Liver (tissue), 9 donors: ENCODE data around the gene RERE. TPM values are rescaled to one million over a fixed set of nuclear protein-coding genes. Genes with fewer than 3 reads are reported as not detected.

Source experiments
- DNase-seq: peaks from one replicate; pipeline ENCODE4 v3.0.0-alpha.2; 2017; ENCODE audit warnings: low spot score
- H3K27ac ChIP-seq, 2 donors: one replicate each; pipeline ENCODE4 v1.7.0; 2013; ENCODE audit warnings: inconsistent platforms in 2 of 2, low read length in 2 of 2, control low read depth in 1 of 2, low read depth in 1 of 2, mild to moderate bottlenecking in 1 of 2
- H3K27me3 ChIP-seq, 4 donors: one replicate each; pipeline versions ENCODE4 v1.6.1 to v1.7.0; 2013; ENCODE audit warnings: low read length in 3 of 4, inconsistent platforms in 1 of 4, mild to moderate bottlenecking in 1 of 4, moderate library complexity in 1 of 4; ENCODE audit not compliant: control insufficient read depth in 4 of 4, insufficient read depth in 4 of 4
- H3K36me3 ChIP-seq, 4 donors: one replicate each; pipeline versions ENCODE4 v1.6.1 to v1.7.0; 2013; ENCODE audit warnings: low read length in 3 of 4, mild to moderate bottlenecking in 3 of 4, low read depth in 1 of 4, moderate library complexity in 1 of 4; ENCODE audit not compliant: control insufficient read depth in 4 of 4, insufficient read depth in 3 of 4
- H3K4me1 ChIP-seq, 4 donors: one replicate each; pipeline versions ENCODE4 v1.6.1 to v1.7.0; 2013; ENCODE audit warnings: low read length in 3 of 4, mild to moderate bottlenecking in 3 of 4, moderate library complexity in 1 of 4; ENCODE audit not compliant: control insufficient read depth in 4 of 4, insufficient read depth in 4 of 4
- H3K4me3 ChIP-seq, 3 donors: one replicate each; pipeline versions ENCODE4 v1.6.1 to v1.7.0; 2013; ENCODE audit warnings: low read length in 3 of 3, control low read depth in 1 of 3, low read depth in 1 of 3, mild to moderate bottlenecking in 1 of 3
- H3K9ac ChIP-seq, 2 donors: one replicate each; pipeline ENCODE4 v1.7.0; 2013; ENCODE audit warnings: low read length in 2 of 2, mild to moderate bottlenecking in 2 of 2, moderate library complexity in 2 of 2, control low read depth in 1 of 2, low read depth in 1 of 2
- H3K9me3 ChIP-seq, 4 donors: one replicate each; pipeline versions ENCODE4 v1.6.1 to v1.7.0; 2013; ENCODE audit warnings: low read length in 3 of 4; ENCODE audit not compliant: control insufficient read depth in 4 of 4
- EGR1 ChIP-seq, 2 donors: IDR thresholded peaks; 2 replicates each; pipeline ENCODE4 v1.6.1; 2016 to 2018; ENCODE audit warnings: antibody characterized with exemption in 2 of 2, low read depth in 2 of 2
- FOXA1 ChIP-seq: IDR thresholded peaks from 2 replicates; pipeline ENCODE4 v1.6.1; 2016; ENCODE audit warnings: antibody characterized with exemption
- FOXA2 ChIP-seq: IDR thresholded peaks from 2 replicates; pipeline ENCODE4 v1.6.1; 2016; ENCODE audit warnings: antibody characterized with exemption
- GABPA ChIP-seq, 2 donors: IDR thresholded peaks in 1 of 2; conservative IDR thresholded peaks in 1 of 2; 2 replicates each; pipeline ENCODE4 v1.6.1; 2016; ENCODE audit warnings: antibody characterized with exemption in 2 of 2, mild to moderate bottlenecking in 1 of 2, moderate library complexity in 1 of 2
- HNF4A ChIP-seq, 2 donors: conservative IDR thresholded peaks; 2 replicates each; pipeline ENCODE4 v1.6.1; 2016; ENCODE audit warnings: antibody characterized with exemption in 2 of 2, mild to moderate bottlenecking in 2 of 2
- HNF4G ChIP-seq: IDR thresholded peaks from 2 replicates; pipeline ENCODE4 v1.6.1; 2016; ENCODE audit warnings: antibody characterized with exemption
- JUND ChIP-seq, 2 donors: IDR thresholded peaks; 2 replicates each; pipeline ENCODE4 v1.6.1; 2016; ENCODE audit warnings: antibody characterized with exemption in 2 of 2
- NR2F2 ChIP-seq: IDR thresholded peaks from 2 replicates; pipeline ENCODE4 v1.6.1; 2016; ENCODE audit warnings: antibody characterized with exemption
- RAD21 ChIP-seq, 2 donors: IDR thresholded peaks; 2 replicates each; pipeline ENCODE4 v1.6.1; 2016; ENCODE audit warnings: antibody characterized with exemption in 2 of 2, mild to moderate bottlenecking in 2 of 2
- SP1 ChIP-seq: IDR thresholded peaks from 2 replicates; pipeline ENCODE4 v1.6.1; 2018; ENCODE audit warnings: antibody characterized with exemption, mild to moderate bottlenecking
- YY1 ChIP-seq: IDR thresholded peaks from 2 replicates; pipeline ENCODE4 v1.6.1; 2016; ENCODE audit warnings: antibody characterized with exemption, mild to moderate bottlenecking
- WGBS: extraction: QIAGEN DNeasy Blood & Tissue Kit; methylation state at CpG from one replicate; pipeline ENCODE4 v1.1.7; 2013; 5-methylcytosine and 5-hydroxymethylcytosine counted together
- polyA plus RNA-seq, 2 donors: library from polyadenylated mRNA; stranded (reverse) in 1 of 2; unstranded in 1 of 2; fragments of 200-250 nt in 1 of 2; fragments of >200 nt in 1 of 2; fragmentation: Nextera tagmentation in 1 of 2; extraction: Ambion mirVana in 1 of 2; gene quantifications; one replicate each; pipeline versions ENCODE4 v1.2.1 to v1.2.3, GENCODE V29; 2013 to 2015
- total RNA-seq, 2 donors: library from RNA; depleted of rRNA; stranded (reverse); fragments of >200 nt; gene quantifications; one replicate each; pipeline ENCODE4 v1.2.3, GENCODE V29; 2014
- TF ChIP-seq, protein P1 (sequence below): IDR thresholded peaks from 2 replicates; pipeline ENCODE4 v1.6.1; 2016; ENCODE audit warnings: antibody characterized with exemption
- TF ChIP-seq, protein P2 (sequence below): IDR thresholded peaks from 2 replicates; pipeline ENCODE4 v1.6.1; 2016; ENCODE audit warnings: antibody characterized with exemption
- TF ChIP-seq, protein P3 (sequence below): IDR thresholded peaks from 2 replicates; pipeline ENCODE4 v1.6.1; 2016; ENCODE audit warnings: antibody characterized with exemption
- TF ChIP-seq, protein P4 (sequence below): fragments of 150-350 bp; IDR thresholded peaks from 2 replicates; pipeline ENCODE4 v1.5.1; 2017; ENCODE audit warnings: improper control_type of control experiment, low read depth, low read length; ENCODE audit not compliant: missing input control
- TF ChIP-seq, protein P5 (sequence below): IDR thresholded peaks from 2 replicates; pipeline ENCODE4 v1.6.1; 2016; ENCODE audit warnings: antibody characterized with exemption, mild to moderate bottlenecking
- donor health status: healthy.
- donor health status: healthy.
- donor health status: healthy.
- donor health status: healthy.
- donor health status: healthy.

Gene RERE
- total and polyA plus RNA-seq, 4 donors: 9.8 to 49.1 (median 24.8) TPM

DNA sequence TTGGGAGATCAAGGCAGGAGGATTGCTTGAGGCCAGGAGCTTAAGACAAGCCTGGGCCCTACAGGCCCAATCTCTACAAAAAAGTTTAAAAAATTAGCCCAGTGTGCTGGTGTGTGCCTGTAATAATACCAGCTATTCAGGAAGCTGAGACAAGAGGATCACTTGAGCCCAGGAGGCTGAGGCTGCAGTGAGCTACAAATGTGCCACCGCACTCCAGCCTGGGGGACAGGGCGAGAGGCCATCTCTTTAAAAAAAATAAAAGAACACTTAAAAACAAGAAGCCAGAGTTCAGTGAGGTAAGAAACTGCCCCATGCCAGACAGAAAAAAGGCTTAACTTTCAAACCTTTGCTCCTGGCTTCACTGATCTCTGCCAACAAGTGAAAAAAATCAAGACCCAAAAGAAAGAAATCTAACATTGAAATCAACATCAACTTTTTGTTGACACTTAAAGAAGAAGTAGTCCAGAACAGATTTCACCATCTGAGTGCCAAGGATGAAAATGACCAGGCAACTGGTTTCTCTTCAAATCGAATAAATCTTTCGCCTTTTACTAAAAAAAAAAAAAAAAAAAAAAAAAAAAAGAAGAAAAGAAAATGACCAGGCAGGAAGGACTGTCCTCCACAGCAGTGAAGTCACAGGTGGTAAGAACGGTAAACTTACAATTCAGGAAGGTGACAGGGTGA, 448.3 kb downstream of the RERE start:
- Histone ChIP-seq H3K9me3 (no peaks in the 10 kb centered on the region), H3K4me3 (no peak overlapping the region), H3K27me3 (no peaks in the 10 kb centered on the region), H3K9ac (no peak overlapping the region), H3K36me3 (peaks cover 7 to 16% (median 10%) of the 10 kb centered on the region in 4 donors), H3K4me1 (peaks cover 32 to 82% (median 69%) of the 10 kb centered on the region in 4 donors), H3K27ac (peak overlapping the region in 1 of 2 donors; percentile 7)
- WGBS: 57% methylated on average over 5 of the region's 5 CpGs
- TF ChIP-seq JUND (IDR thresholded peaks at IDR 0.05): no peak
- no peak for TF ChIP-seq SP1
- TF ChIP-seq FOXA2: no peak
- TF ChIP-seq, protein P1, sequence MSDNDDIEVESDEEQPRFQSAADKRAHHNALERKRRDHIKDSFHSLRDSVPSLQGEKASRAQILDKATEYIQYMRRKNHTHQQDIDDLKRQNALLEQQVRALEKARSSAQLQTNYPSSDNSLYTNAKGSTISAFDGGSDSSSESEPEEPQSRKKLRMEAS: no peak
- no peak for TF ChIP-seq NR2F2
- TF ChIP-seq, protein P2, sequence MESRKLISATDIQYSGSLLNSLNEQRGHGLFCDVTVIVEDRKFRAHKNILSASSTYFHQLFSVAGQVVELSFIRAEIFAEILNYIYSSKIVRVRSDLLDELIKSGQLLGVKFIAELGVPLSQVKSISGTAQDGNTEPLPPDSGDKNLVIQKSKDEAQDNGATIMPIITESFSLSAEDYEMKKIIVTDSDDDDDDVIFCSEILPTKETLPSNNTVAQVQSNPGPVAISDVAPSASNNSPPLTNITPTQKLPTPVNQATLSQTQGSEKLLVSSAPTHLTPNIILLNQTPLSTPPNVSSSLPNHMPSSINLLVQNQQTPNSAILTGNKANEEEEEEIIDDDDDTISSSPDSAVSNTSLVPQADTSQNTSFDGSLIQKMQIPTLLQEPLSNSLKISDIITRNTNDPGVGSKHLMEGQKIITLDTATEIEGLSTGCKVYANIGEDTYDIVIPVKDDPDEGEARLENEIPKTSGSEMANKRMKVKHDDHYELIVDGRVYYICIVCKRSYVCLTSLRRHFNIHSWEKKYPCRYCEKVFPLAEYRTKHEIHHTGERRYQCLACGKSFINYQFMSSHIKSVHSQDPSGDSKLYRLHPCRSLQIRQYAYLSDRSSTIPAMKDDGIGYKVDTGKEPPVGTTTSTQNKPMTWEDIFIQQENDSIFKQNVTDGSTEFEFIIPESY: no peak
- TF ChIP-seq FOXA1: no peak
- TF ChIP-seq, protein P3, sequence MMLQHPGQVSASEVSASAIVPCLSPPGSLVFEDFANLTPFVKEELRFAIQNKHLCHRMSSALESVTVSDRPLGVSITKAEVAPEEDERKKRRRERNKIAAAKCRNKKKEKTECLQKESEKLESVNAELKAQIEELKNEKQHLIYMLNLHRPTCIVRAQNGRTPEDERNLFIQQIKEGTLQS: no peak
- no peak for TF ChIP-seq GABPA (IDR thresholded peaks at IDR 0.05 in 1 of 2, conservative IDR thresholded peaks at IDR 0.05 in 1 of 2)
- no peak for TF ChIP-seq HNF4A (conservative IDR thresholded peaks at IDR 0.05)
- TF ChIP-seq, protein P4, sequence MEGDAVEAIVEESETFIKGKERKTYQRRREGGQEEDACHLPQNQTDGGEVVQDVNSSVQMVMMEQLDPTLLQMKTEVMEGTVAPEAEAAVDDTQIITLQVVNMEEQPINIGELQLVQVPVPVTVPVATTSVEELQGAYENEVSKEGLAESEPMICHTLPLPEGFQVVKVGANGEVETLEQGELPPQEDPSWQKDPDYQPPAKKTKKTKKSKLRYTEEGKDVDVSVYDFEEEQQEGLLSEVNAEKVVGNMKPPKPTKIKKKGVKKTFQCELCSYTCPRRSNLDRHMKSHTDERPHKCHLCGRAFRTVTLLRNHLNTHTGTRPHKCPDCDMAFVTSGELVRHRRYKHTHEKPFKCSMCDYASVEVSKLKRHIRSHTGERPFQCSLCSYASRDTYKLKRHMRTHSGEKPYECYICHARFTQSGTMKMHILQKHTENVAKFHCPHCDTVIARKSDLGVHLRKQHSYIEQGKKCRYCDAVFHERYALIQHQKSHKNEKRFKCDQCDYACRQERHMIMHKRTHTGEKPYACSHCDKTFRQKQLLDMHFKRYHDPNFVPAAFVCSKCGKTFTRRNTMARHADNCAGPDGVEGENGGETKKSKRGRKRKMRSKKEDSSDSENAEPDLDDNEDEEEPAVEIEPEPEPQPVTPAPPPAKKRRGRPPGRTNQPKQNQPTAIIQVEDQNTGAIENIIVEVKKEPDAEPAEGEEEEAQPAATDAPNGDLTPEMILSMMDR: no peak
- no peak for TF ChIP-seq RAD21 (IDR thresholded peaks at IDR 0.05)
- TF ChIP-seq EGR1 (IDR thresholded peaks at IDR 0.05; ENCODE audit: low read depth in 2 of 2): no peak
- TF ChIP-seq, protein P5, sequence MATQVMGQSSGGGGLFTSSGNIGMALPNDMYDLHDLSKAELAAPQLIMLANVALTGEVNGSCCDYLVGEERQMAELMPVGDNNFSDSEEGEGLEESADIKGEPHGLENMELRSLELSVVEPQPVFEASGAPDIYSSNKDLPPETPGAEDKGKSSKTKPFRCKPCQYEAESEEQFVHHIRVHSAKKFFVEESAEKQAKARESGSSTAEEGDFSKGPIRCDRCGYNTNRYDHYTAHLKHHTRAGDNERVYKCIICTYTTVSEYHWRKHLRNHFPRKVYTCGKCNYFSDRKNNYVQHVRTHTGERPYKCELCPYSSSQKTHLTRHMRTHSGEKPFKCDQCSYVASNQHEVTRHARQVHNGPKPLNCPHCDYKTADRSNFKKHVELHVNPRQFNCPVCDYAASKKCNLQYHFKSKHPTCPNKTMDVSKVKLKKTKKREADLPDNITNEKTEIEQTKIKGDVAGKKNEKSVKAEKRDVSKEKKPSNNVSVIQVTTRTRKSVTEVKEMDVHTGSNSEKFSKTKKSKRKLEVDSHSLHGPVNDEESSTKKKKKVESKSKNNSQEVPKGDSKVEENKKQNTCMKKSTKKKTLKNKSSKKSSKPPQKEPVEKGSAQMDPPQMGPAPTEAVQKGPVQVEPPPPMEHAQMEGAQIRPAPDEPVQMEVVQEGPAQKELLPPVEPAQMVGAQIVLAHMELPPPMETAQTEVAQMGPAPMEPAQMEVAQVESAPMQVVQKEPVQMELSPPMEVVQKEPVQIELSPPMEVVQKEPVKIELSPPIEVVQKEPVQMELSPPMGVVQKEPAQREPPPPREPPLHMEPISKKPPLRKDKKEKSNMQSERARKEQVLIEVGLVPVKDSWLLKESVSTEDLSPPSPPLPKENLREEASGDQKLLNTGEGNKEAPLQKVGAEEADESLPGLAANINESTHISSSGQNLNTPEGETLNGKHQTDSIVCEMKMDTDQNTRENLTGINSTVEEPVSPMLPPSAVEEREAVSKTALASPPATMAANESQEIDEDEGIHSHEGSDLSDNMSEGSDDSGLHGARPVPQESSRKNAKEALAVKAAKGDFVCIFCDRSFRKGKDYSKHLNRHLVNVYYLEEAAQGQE: no peak
- TF ChIP-seq YY1: no peak
- TF ChIP-seq HNF4G: no peak
- DNase-seq: no peak
